HEK293 (cell line): ENCODE measurements around the gene RGS5.

Source experiments
- CTCF ChIA-PET: fragments of 350-600 bp; formaldehyde crosslinking; extraction: SDS; loops from one replicate; lab custom pipeline; 2021; ENCODE audit warnings: antibody characterized with exemption; lab: Yijun Ruan, JAX
- POLR2A ChIA-PET: fragments of 300-600 bp; formaldehyde crosslinking; extraction: SDS; loops from one replicate; lab custom pipeline; 2020; ENCODE audit warnings: antibody characterized with exemption, inconsistent platforms; lab: Yijun Ruan, JAX
- H3K27ac ChIP-seq: fragments of 200-500 bp; sonication (Bioruptor generic); 2 replicates; pipeline ENCODE4 v1.5.1; 2014; ENCODE audit warnings: low read depth, low read length, control low read depth, inconsistent platforms; ENCODE audit errors: extremely low read depth
- H3K36me3 ChIP-seq, 2 experiments: fragments of 200-500 bp in 1 of 2; sonication (Bioruptor generic) in 1 of 2; 1 replicate in 1 of 2; 2 replicates in 1 of 2; pipeline ENCODE4 v1.5.1; 2014 to 2017; ENCODE audit warnings: inconsistent platforms in 2 of 2, low read length in 2 of 2; ENCODE audit not compliant: control insufficient read depth in 2 of 2, insufficient read depth in 1 of 2
- H3K4me1 ChIP-seq: fragments of 200-500 bp; sonication (Bioruptor generic); 2 replicates; pipeline ENCODE4 v1.5.1; 2014; ENCODE audit warnings: mild to moderate bottlenecking, low read length, inconsistent platforms; ENCODE audit not compliant: control insufficient read depth, insufficient read depth
- H3K4me3 ChIP-seq: 2 replicates; pipeline ENCODE4 v1.5.1; 2011; ENCODE audit warnings: low read depth, mild to moderate bottlenecking, control low read depth, low read length, moderate library complexity
- H3K9me3 ChIP-seq: fragments of 200-500 bp; sonication (Bioruptor generic); 2 replicates; pipeline ENCODE4 v1.5.1; 2014; ENCODE audit warnings: low read depth, low read length, inconsistent platforms; ENCODE audit not compliant: control insufficient read depth, insufficient read depth
- MEIS1 ChIP-seq: sonication (generic); formaldehyde crosslinking; IDR thresholded peaks from 2 replicates; pipeline ENCODE4 v1.8.1; 2022; ENCODE audit warnings: missing genetic modification reagents, mild to moderate bottlenecking, borderline replicate concordance
- OVOL3 ChIP-seq: fragments of 450-650 bp; formaldehyde crosslinking; IDR thresholded peaks from 2 replicates; pipeline ENCODE4 v1.5.1; 2016; ENCODE audit warnings: missing biosample characterization, missing genetic modification characterization
- ZBTB8A ChIP-seq: fragments of 450-650 bp; formaldehyde crosslinking; IDR thresholded peaks from 2 replicates; pipeline ENCODE4 v1.5.1; 2016; ENCODE audit warnings: missing biosample characterization, missing genetic modification characterization
- ZFP41 ChIP-seq: fragments of 450-650 bp; formaldehyde crosslinking; IDR thresholded peaks from 2 replicates; pipeline ENCODE4 v1.5.1; 2016; ENCODE audit warnings: missing biosample characterization, missing genetic modification characterization, borderline replicate concordance
- ZFP69B ChIP-seq: fragments of 450-650 bp; formaldehyde crosslinking; IDR thresholded peaks from 2 replicates; pipeline ENCODE4 v1.5.1; 2016; ENCODE audit warnings: missing biosample characterization, missing genetic modification characterization
- ZNF169 ChIP-seq: fragments of 450-650 bp; formaldehyde crosslinking; IDR thresholded peaks from 2 replicates; pipeline ENCODE4 v1.5.1; 2016; ENCODE audit warnings: missing biosample characterization, missing genetic modification characterization
- ZNF292 ChIP-seq: fragments of 450-650 bp; formaldehyde crosslinking; IDR thresholded peaks from 2 replicates; pipeline ENCODE4 v1.5.1; 2016; ENCODE audit warnings: low read depth, missing biosample characterization, missing genetic modification characterization, borderline replicate concordance
- ZNF529 ChIP-seq: fragments of 450-650 bp; formaldehyde crosslinking; IDR thresholded peaks from 2 replicates; pipeline ENCODE4 v1.5.1; 2017; ENCODE audit warnings: missing genetic modification characterization, missing biosample characterization; ENCODE audit not compliant: insufficient replicate concordance
- ZNF530 ChIP-seq: fragments of 450-650 bp; formaldehyde crosslinking; IDR thresholded peaks from 2 replicates; pipeline ENCODE4 v1.5.1; 2016; ENCODE audit warnings: low read depth, missing biosample characterization, missing genetic modification characterization
- ZNF555 ChIP-seq: fragments of 450-650 bp; formaldehyde crosslinking; conservative IDR thresholded peaks from 2 replicates; pipeline ENCODE4 v1.5.1; 2017; ENCODE audit warnings: missing biosample characterization, mild to moderate bottlenecking, missing genetic modification characterization, inconsistent platforms
- ZNF571 ChIP-seq: fragments of 450-650 bp; formaldehyde crosslinking; IDR thresholded peaks from 2 replicates; pipeline ENCODE4 v1.5.0; 2017; ENCODE audit warnings: missing biosample characterization, missing genetic modification characterization
- ZNF664 ChIP-seq: fragments of 450-650 bp; formaldehyde crosslinking; IDR thresholded peaks from 2 replicates; pipeline ENCODE4 v1.5.1; 2016; ENCODE audit warnings: missing biosample characterization, missing genetic modification characterization
- ZNF701 ChIP-seq: fragments of 450-650 bp; formaldehyde crosslinking; IDR thresholded peaks from 2 replicates; pipeline ENCODE4 v1.5.1; 2016; ENCODE audit warnings: missing biosample characterization, missing genetic modification characterization
- ZNF707 ChIP-seq: fragments of 450-650 bp; formaldehyde crosslinking; IDR thresholded peaks from 2 replicates; pipeline ENCODE4 v1.5.1; 2016; ENCODE audit warnings: missing biosample characterization, missing genetic modification characterization
- ZNF776 ChIP-seq: fragments of 450-650 bp; formaldehyde crosslinking; IDR thresholded peaks from 2 replicates; pipeline ENCODE4 v1.5.0; 2017; ENCODE audit warnings: missing biosample characterization, missing genetic modification characterization, borderline replicate concordance
- ZNF843 ChIP-seq: fragments of 450-650 bp; formaldehyde crosslinking; IDR thresholded peaks from 2 replicates; pipeline ENCODE4 v1.5.1; 2016; ENCODE audit warnings: missing biosample characterization, missing genetic modification characterization
- ZSCAN5A ChIP-seq: fragments of 450-650 bp; formaldehyde crosslinking; IDR thresholded peaks from 2 replicates; pipeline ENCODE4 v1.5.1; 2016; ENCODE audit warnings: missing biosample characterization, missing genetic modification characterization
- TF ChIP-seq, protein P1 (sequence below): fragments of 450-650 bp; IDR thresholded peaks from 2 replicates; pipeline ENCODE4 v1.5.1; 2018; ENCODE audit warnings: missing biosample characterization, mild to moderate bottlenecking, missing genetic modification characterization
- TF ChIP-seq, protein P2 (sequence below): fragments of 450-650 bp; formaldehyde crosslinking; IDR thresholded peaks from 2 replicates; pipeline ENCODE4 v1.5.1; 2016; ENCODE audit warnings: missing biosample characterization, missing genetic modification characterization
- TF ChIP-seq, protein P3 (sequence below): fragments of 450-650 bp; formaldehyde crosslinking; IDR thresholded peaks from 2 replicates; pipeline ENCODE4 v1.5.1; 2016; ENCODE audit warnings: missing biosample characterization, missing genetic modification characterization, low read depth
- TF ChIP-seq, protein P4 (sequence below): IDR thresholded peaks from 2 replicates; pipeline ENCODE4 v1.6.1; 2011; ENCODE audit warnings: mild to moderate bottlenecking, low read depth, low read length, borderline replicate concordance
- TF ChIP-seq, protein P5 (sequence below): sonication (generic); formaldehyde crosslinking; IDR thresholded peaks from 2 replicates; pipeline ENCODE4 v1.8.1; 2022; ENCODE audit warnings: mild to moderate bottlenecking, moderate library complexity, missing genetic modification reagents
- TF ChIP-seq, protein P6 (sequence below): fragments of 450-650 bp; formaldehyde crosslinking; IDR thresholded peaks from 2 replicates; pipeline ENCODE4 v1.5.1; 2016; ENCODE audit warnings: missing biosample characterization, missing genetic modification characterization

RGS5 gene

DNA sequence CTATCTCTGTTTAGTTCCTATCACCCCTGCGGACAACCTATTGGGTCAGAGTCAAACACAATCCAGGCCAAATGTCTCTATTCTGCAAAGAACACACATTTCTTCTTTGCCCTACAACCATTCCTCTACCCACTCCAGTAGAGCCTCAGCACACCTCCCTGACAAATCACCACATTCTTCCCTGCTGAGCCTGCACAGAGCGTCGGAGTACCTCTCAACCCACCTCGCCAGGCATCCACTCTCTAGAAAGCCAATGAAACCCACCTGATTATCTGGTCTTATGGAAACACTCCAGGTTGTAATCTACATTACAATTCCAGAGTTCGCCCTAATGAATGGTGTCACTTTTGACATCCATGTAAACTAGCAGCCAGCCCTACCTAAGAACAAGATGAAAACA is 47.1 kb downstream of the RGS5 start:
- H3K27ac ChIP-seq, result no peak overlapping the region
- POLR2A ChIA-PET, result no interaction called here

DNA sequence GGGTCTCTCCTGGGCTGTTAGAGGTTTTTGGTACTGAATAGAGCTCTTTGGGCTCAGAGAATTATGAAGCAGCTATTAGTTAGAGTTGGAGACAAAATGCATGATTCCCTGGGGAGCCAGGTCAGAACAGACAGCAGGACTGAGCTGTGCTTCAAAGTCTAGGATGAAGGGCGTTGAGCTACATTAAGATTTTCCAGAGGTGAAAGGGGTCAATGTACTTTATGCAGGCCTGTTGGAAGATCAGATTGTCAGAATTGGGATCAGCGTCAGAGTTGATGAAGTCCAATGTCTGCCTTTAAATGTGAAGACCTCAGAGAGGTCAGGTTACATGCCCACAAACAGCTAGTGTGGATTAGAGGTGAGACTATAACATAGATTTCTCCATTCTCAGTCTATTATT is 53.8 kb downstream of the RGS5 start:
- no peaks in the 10 kb centered on the region for H3K36me3 ChIP-seq
- CTCF ChIA-PET, result interaction anchor here (0.6 to 1.1 kb wide), 3 partner anchors 51 to 760 kb away, joined by 3 read pairs; no protein-coding TSS in a partner anchor
- H3K9me3 ChIP-seq, result no peaks in the 10 kb centered on the region

More for the DNA sequence above, 47.1 kb downstream of the RGS5 start:
- no peaks in the 10 kb centered on the region for H3K4me1 ChIP-seq
- H3K9me3 ChIP-seq, result no peaks in the 10 kb centered on the region
- H3K4me3 ChIP-seq, result no peak overlapping the region
- TF ChIP-seq ZNF555 (tag by site-specific recombination), result no peak
- TF ChIP-seq, protein P1, sequence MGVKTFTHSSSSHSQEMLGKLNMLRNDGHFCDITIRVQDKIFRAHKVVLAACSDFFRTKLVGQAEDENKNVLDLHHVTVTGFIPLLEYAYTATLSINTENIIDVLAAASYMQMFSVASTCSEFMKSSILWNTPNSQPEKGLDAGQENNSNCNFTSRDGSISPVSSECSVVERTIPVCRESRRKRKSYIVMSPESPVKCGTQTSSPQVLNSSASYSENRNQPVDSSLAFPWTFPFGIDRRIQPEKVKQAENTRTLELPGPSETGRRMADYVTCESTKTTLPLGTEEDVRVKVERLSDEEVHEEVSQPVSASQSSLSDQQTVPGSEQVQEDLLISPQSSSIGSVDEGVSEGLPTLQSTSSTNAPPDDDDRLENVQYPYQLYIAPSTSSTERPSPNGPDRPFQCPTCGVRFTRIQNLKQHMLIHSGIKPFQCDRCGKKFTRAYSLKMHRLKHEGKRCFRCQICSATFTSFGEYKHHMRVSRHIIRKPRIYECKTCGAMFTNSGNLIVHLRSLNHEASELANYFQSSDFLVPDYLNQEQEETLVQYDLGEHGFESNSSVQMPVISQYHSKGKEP (tag by site-specific recombination), result no peak
- TF ChIP-seq ZNF843 (tag by site-specific recombination), result no peak
- no peak for TF ChIP-seq ZNF776 (tag by site-specific recombination)
- TF ChIP-seq, protein P2, sequence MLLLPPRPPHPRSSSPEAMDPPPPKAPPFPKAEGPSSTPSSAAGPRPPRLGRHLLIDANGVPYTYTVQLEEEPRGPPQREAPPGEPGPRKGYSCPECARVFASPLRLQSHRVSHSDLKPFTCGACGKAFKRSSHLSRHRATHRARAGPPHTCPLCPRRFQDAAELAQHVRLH (tag by site-specific recombination), result no peak
- TF ChIP-seq OVOL3, result no peak
- no peak for TF ChIP-seq ZNF529
- TF ChIP-seq, protein P3, sequence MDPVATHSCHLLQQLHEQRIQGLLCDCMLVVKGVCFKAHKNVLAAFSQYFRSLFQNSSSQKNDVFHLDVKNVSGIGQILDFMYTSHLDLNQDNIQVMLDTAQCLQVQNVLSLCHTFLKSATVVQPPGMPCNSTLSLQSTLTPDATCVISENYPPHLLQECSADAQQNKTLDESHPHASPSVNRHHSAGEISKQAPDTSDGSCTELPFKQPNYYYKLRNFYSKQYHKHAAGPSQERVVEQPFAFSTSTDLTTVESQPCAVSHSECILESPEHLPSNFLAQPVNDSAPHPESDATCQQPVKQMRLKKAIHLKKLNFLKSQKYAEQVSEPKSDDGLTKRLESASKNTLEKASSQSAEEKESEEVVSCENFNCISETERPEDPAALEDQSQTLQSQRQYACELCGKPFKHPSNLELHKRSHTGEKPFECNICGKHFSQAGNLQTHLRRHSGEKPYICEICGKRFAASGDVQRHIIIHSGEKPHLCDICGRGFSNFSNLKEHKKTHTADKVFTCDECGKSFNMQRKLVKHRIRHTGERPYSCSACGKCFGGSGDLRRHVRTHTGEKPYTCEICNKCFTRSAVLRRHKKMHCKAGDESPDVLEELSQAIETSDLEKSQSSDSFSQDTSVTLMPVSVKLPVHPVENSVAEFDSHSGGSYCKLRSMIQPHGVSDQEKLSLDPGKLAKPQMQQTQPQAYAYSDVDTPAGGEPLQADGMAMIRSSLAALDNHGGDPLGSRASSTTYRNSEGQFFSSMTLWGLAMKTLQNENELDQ (tag by site-specific recombination), result no peak
- no peak for TF ChIP-seq ZNF571
- TF ChIP-seq, protein P4, sequence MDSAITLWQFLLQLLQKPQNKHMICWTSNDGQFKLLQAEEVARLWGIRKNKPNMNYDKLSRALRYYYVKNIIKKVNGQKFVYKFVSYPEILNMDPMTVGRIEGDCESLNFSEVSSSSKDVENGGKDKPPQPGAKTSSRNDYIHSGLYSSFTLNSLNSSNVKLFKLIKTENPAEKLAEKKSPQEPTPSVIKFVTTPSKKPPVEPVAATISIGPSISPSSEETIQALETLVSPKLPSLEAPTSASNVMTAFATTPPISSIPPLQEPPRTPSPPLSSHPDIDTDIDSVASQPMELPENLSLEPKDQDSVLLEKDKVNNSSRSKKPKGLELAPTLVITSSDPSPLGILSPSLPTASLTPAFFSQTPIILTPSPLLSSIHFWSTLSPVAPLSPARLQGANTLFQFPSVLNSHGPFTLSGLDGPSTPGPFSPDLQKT, result no peak
- no peak for TF ChIP-seq MEIS1 (CRISPR knock-in tag)
- no peak for TF ChIP-seq ZNF169 (tag by site-specific recombination)
- TF ChIP-seq ZNF701, result no peak
- H3K36me3 ChIP-seq, result no peaks in the 10 kb centered on the region
- CTCF ChIA-PET, result interaction anchor here (0.6 to 0.7 kb wide), 2 partner anchors 182 to 302 kb away, joined by 3 read pairs; no protein-coding TSS in a partner anchor

More for the DNA sequence above, 53.8 kb downstream of the RGS5 start:
- H3K4me3 ChIP-seq, result no peak overlapping the region
- no peak for TF ChIP-seq ZNF707 (tag by site-specific recombination)
- TF ChIP-seq, protein P2 (tag by site-specific recombination), result no peak
- TF ChIP-seq ZBTB8A, result no peak
- TF ChIP-seq ZNF664 (tag by site-specific recombination), result no peak
- no peak for TF ChIP-seq ZSCAN5A (tag by site-specific recombination)
- TF ChIP-seq, protein P5, sequence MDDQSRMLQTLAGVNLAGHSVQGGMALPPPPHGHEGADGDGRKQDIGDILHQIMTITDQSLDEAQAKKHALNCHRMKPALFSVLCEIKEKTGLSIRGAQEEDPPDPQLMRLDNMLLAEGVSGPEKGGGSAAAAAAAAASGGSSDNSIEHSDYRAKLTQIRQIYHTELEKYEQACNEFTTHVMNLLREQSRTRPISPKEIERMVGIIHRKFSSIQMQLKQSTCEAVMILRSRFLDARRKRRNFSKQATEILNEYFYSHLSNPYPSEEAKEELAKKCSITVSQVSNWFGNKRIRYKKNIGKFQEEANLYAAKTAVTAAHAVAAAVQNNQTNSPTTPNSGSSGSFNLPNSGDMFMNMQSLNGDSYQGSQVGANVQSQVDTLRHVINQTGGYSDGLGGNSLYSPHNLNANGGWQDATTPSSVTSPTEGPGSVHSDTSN (CRISPR knock-in tag), result no peak
- TF ChIP-seq ZNF530 (tag by site-specific recombination), result no peak
- TF ChIP-seq, protein P6, sequence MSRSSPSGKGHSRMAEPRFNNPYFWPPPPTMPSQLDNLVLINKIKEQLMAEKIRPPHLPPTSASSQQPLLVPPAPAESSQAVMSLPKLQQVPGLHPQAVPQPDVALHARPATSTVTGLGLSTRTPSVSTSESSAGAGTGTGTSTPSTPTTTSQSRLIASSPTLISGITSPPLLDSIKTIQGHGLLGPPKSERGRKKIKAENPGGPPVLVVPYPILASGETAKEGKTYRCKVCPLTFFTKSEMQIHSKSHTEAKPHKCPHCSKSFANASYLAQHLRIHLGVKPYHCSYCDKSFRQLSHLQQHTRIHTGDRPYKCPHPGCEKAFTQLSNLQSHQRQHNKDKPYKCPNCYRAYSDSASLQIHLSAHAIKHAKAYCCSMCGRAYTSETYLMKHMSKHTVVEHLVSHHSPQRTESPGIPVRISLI (tag by site-specific recombination), result no peak
- TF ChIP-seq ZNF292 (tag by site-specific recombination), result no peak
- no peak for TF ChIP-seq ZFP41 (tag by site-specific recombination)
- TF ChIP-seq ZFP69B, result no peak
- POLR2A ChIA-PET, result no interaction called here
- no peak overlapping the region for H3K27ac ChIP-seq
- H3K4me1 ChIP-seq, result no peaks in the 10 kb centered on the region
